ENCODE results near the gene NAA11. TPM values are rescaled to one million over a fixed set of nuclear protein-coding genes. Genes with fewer than 3 reads are reported as not detected.

NAA11 gene
- total RNA-seq, 2 experiments from 2014 or later = not detected

DNA sequence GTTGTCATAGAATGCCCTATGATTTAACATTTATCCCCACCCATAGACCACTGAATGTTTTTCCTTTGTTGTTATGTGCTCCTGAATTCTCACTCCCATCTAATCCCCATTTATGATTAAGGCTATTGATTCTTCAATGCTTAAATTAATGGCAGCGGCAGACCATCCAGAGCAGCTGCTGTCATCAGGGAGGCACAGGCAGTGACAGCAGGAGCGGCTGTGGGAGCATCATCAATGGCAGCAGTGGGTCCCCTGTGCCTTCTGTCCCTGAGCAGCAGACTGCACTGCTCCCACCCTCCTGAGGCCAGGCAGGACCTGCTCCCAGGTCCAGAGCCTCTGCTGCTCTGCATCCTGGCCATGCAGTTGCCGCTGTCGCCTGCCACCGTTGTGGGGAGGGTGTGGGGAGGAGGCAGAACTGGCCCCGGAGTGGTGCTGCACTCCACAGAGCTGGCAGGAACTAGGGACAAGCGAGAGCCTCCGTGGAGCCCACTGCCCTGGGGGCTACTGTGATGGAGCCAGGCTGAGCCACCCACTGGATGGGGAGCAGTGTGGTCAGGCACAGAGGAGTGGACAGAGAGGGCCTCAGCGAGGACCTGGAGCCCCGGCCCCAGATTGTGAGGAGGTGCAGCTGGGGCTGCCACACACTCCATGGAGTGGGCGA lies 29.0 kb downstream of the NAA11 start:
- H3K9me2 ChIP-seq (ENCODE audit: insufficient read depth, low read length) = no peaks in the 10 kb centered on the region
- BruUV-seq (replicated peaks) = no TSS peak
- H2AFZ ChIP-seq (ENCODE audit: low read length) = no peak overlapping the region
- no peaks in the 10 kb centered on the region for H3K4me1 ChIP-seq (ENCODE audit: insufficient read depth, low read length, poor library complexity, severe bottlenecking)
- H3K4me3 ChIP-seq (ENCODE audit: low read depth, low read length, poor library complexity, severe bottlenecking) = no peak overlapping the region
- ChIA-PET CTCF (ENCODE audit: unreplicated experiment) (no interaction called here), POLR2A (interaction anchor here (0.6 kb wide), 1 partner anchor 55 kb away, joined by 3 read pairs; no protein-coding TSS in a partner anchor)
- H3K27ac ChIP-seq (ENCODE audit: low read depth, low read length, poor library complexity, severe bottlenecking) = no peak overlapping the region
- H3K4me2 ChIP-seq (ENCODE audit: low read length) = no peak overlapping the region
- TF ChIP-seq, protein P1, sequence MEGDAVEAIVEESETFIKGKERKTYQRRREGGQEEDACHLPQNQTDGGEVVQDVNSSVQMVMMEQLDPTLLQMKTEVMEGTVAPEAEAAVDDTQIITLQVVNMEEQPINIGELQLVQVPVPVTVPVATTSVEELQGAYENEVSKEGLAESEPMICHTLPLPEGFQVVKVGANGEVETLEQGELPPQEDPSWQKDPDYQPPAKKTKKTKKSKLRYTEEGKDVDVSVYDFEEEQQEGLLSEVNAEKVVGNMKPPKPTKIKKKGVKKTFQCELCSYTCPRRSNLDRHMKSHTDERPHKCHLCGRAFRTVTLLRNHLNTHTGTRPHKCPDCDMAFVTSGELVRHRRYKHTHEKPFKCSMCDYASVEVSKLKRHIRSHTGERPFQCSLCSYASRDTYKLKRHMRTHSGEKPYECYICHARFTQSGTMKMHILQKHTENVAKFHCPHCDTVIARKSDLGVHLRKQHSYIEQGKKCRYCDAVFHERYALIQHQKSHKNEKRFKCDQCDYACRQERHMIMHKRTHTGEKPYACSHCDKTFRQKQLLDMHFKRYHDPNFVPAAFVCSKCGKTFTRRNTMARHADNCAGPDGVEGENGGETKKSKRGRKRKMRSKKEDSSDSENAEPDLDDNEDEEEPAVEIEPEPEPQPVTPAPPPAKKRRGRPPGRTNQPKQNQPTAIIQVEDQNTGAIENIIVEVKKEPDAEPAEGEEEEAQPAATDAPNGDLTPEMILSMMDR (conservative IDR thresholded peaks at IDR 0.05; ENCODE audit: low read length) = no peak
- no peak for TF ChIP-seq EZH2phosphoT487 (IDR thresholded peaks at IDR 0.05; ENCODE audit: borderline replicate concordance, low read depth, low read length)
- no peaks in the 10 kb centered on the region for H3K36me3 ChIP-seq (ENCODE audit: insufficient read depth, low read length)
- H3K79me2 ChIP-seq (ENCODE audit: insufficient read depth, low read depth, low read length) = no peaks in the 10 kb centered on the region
- no peaks in the 10 kb centered on the region for H4K20me1 ChIP-seq (ENCODE audit: insufficient read depth, low read length)
- H3K9me3 ChIP-seq (ENCODE audit: low read length) = no peaks in the 10 kb centered on the region
- intact Hi-C loops (cut with micrococcal nuclease; ENCODE audit: unreplicated experiment) = no loop called here
- DNase-seq (ENCODE audit: low spot score) = no peak

GRCh38 chr4:79295086-79295485 lies 30.8 kb downstream of the NAA11 start:
- Histone ChIP-seq H3K27ac (ENCODE audit: low read depth, low read length, poor library complexity, severe bottlenecking) (no peak overlapping the region), H4K20me1 (ENCODE audit: insufficient read depth, low read length) (no peaks in the 10 kb centered on the region), H3K4me3 (ENCODE audit: low read depth, low read length, poor library complexity, severe bottlenecking) (no peak overlapping the region), H3K4me1 (ENCODE audit: insufficient read depth, low read length, poor library complexity, severe bottlenecking) (no peaks in the 10 kb centered on the region), H3K4me2 (ENCODE audit: low read length) (no peak overlapping the region), H3K79me2 (ENCODE audit: insufficient read depth, low read depth, low read length) (no peaks in the 10 kb centered on the region), H3K36me3 (ENCODE audit: insufficient read depth, low read length) (no peaks in the 10 kb centered on the region), H3K9me2 (ENCODE audit: insufficient read depth, low read length) (no peaks in the 10 kb centered on the region), H2AFZ (ENCODE audit: low read length) (no peak overlapping the region), H3K9me3 (ENCODE audit: low read length) (no peaks in the 10 kb centered on the region)
- DNase-seq (ENCODE audit: low spot score) = no peak
- intact Hi-C loops (cut with micrococcal nuclease; ENCODE audit: unreplicated experiment) = no loop called here
- BruUV-seq (replicated peaks) = no TSS peak
- no peak for TF ChIP-seq EZH2phosphoT487 (IDR thresholded peaks at IDR 0.05; ENCODE audit: borderline replicate concordance, low read depth, low read length)
- TF ChIP-seq, protein P1 (conservative IDR thresholded peaks at IDR 0.05; ENCODE audit: low read length) = no peak
- POLR2A ChIA-PET = no interaction called here
- CTCF ChIA-PET (ENCODE audit: unreplicated experiment) = no interaction called here

DNA sequence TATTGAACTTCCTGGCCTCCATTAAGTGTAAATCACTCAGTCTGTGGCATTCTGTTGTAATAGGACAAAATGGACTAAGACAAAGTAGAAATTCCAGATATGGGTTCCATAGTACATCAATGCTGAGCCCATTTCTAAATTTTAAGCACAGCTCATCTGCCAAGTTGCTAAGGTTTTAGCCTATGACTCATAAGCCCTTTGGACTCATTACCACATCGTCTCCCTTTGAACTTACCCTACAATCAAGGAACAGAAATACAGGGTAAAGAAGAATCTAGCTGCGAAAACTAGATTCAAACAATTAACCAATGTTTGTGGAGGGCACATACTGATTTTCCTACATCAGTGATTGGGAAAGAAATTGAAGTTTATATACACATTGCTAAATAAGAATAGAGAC lies 31.8 kb downstream of the NAA11 start:
- Histone ChIP-seq H3K4me2 (ENCODE audit: low read length) (no peak overlapping the region), H3K79me2 (ENCODE audit: insufficient read depth, low read depth, low read length) (no peaks in the 10 kb centered on the region), H3K4me1 (ENCODE audit: insufficient read depth, low read length, poor library complexity, severe bottlenecking) (no peaks in the 10 kb centered on the region), H2AFZ (ENCODE audit: low read length) (no peak overlapping the region), H3K36me3 (ENCODE audit: insufficient read depth, low read length) (no peaks in the 10 kb centered on the region), H3K9me3 (ENCODE audit: low read length) (no peaks in the 10 kb centered on the region), H4K20me1 (ENCODE audit: insufficient read depth, low read length) (no peaks in the 10 kb centered on the region), H3K4me3 (ENCODE audit: low read depth, low read length, poor library complexity, severe bottlenecking) (no peak overlapping the region), H3K27ac (ENCODE audit: low read depth, low read length, poor library complexity, severe bottlenecking) (no peak overlapping the region), H3K9me2 (ENCODE audit: insufficient read depth, low read length) (no peaks in the 10 kb centered on the region)
- ChIA-PET CTCF (ENCODE audit: unreplicated experiment) (no interaction called here), POLR2A (no interaction called here)
- DNase-seq (ENCODE audit: low spot score) = no peak
- no peak for TF ChIP-seq EZH2phosphoT487 (IDR thresholded peaks at IDR 0.05; ENCODE audit: borderline replicate concordance, low read depth, low read length)
- TF ChIP-seq, protein P1 (conservative IDR thresholded peaks at IDR 0.05; ENCODE audit: low read length) = no peak
- BruUV-seq (replicated peaks) = no TSS peak
- intact Hi-C loops (cut with micrococcal nuclease; ENCODE audit: unreplicated experiment) = no loop called here
